ENCODE measurements around the gene DCAF17. TPM values are rescaled to one million over a fixed set of nuclear protein-coding genes. Genes with fewer than 3 reads are reported as not detected.
A peak's percentile ranks its signal among the peaks of the same experiment; 100 is the strongest.

The DCAF17 gene
- total RNA-seq, 1 donor from 2014 or later, result 16.2 TPM

DNA sequence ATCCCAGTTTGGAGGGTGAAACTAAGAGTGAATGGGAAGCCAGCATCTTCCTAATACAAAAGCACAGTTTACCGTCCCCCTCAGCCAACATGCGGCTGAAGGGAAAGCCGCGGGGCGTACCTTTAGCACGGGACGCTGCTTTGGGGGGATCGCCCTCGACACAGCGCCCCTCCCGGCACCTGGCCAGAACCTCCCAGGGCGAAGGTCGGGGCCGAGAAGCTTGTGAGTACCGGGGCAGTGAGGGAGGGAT lies 338 bp upstream of the DCAF17 start, which contains the start of gene METTL8:
TSS of gene METTL8 (minus strand) at position 228 of the 250 bp plus-strand sequence. CDS start 41,805 bp downstream, outside the sequence.
- Mint-ChIP-seq H3K4me3 (ENCODE audit: unreplicated experiment) (peak within 1 kb of the TSS; percentile 95), H3K4me1 (ENCODE audit: unreplicated experiment) (peaks cover 12% of the 10 kb centered on the region), H3K27ac (ENCODE audit: unreplicated experiment) (peak within 1 kb of the TSS; percentile 80), H3K36me3 (ENCODE audit: low read depth, unreplicated experiment) (peaks cover 15% of the 10 kb centered on the region), H3K27me3 (ENCODE audit: unreplicated experiment) (peaks cover 7% of the 10 kb centered on the region), H3K9me3 (ENCODE audit: unreplicated experiment) (no peaks in the 10 kb centered on the region)
- TF ChIP-seq, protein P1, sequence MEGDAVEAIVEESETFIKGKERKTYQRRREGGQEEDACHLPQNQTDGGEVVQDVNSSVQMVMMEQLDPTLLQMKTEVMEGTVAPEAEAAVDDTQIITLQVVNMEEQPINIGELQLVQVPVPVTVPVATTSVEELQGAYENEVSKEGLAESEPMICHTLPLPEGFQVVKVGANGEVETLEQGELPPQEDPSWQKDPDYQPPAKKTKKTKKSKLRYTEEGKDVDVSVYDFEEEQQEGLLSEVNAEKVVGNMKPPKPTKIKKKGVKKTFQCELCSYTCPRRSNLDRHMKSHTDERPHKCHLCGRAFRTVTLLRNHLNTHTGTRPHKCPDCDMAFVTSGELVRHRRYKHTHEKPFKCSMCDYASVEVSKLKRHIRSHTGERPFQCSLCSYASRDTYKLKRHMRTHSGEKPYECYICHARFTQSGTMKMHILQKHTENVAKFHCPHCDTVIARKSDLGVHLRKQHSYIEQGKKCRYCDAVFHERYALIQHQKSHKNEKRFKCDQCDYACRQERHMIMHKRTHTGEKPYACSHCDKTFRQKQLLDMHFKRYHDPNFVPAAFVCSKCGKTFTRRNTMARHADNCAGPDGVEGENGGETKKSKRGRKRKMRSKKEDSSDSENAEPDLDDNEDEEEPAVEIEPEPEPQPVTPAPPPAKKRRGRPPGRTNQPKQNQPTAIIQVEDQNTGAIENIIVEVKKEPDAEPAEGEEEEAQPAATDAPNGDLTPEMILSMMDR (IDR thresholded peaks at IDR 0.05; ENCODE audit: unreplicated experiment), result peak; percentile 34
- no peak for DNase-seq (ENCODE audit: low spot score)

DNA sequence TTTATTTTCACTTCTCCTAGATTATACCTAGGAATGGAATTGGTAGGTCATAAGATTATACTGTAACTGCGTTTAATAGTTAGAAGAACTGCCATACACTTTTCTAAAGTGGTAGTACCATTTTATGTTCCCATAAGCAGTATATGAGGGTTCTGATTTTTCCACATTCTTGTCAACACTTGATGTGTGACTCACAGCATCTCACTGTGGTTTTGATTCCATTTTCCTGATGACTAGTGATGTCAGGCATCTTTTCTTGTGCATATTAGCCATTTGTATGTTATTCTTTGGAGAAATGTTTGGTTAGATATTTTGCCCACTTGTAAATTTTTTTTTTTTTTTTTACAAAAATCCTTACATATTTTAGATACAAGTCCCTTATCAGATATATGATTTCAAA lies 2.3 kb downstream of the DCAF17 start:
- Mint-ChIP-seq H3K27me3 (ENCODE audit: unreplicated experiment) (peaks cover 7% of the 10 kb centered on the region), H3K4me1 (ENCODE audit: unreplicated experiment) (peaks cover 12% of the 10 kb centered on the region), H3K4me3 (ENCODE audit: unreplicated experiment) (no peak overlapping the region), H3K36me3 (ENCODE audit: low read depth, unreplicated experiment) (peaks cover 29% of the 10 kb centered on the region), H3K9me3 (ENCODE audit: unreplicated experiment) (no peaks in the 10 kb centered on the region), H3K27ac (ENCODE audit: unreplicated experiment) (no peak overlapping the region)
- DNase-seq (ENCODE audit: low spot score), result no peak
- TF ChIP-seq, protein P1 (IDR thresholded peaks at IDR 0.05; ENCODE audit: unreplicated experiment), result no peak

DNA sequence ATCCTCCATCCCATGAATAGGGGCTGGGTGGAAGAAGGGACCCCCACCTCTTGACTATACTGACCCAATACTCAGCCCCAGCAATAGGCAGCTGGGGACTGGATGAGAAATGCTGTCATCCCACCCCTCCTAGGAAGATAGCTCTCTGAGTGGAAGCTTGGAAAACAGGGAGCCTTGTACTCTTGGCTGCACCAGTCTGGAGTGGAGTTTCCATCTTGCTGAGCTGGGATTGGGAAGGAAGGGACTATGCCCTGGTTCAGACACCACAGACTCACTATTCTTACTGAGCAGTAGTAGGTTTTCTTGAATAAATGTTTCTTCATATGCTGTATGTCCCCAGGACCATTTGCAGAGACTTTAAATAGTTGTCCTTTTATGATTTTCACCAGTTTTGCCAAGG lies 7.4 kb downstream of the DCAF17 start:
- no peaks in the 10 kb centered on the region for H3K27me3 Mint-ChIP-seq (ENCODE audit: unreplicated experiment)
- H3K27ac Mint-ChIP-seq (ENCODE audit: unreplicated experiment), result no peak overlapping the region
- TF ChIP-seq, protein P1 (IDR thresholded peaks at IDR 0.05; ENCODE audit: unreplicated experiment), result no peak
- no peaks in the 10 kb centered on the region for H3K9me3 Mint-ChIP-seq (ENCODE audit: unreplicated experiment)
- no peak for DNase-seq (ENCODE audit: low spot score)
- no peak overlapping the region for H3K4me3 Mint-ChIP-seq (ENCODE audit: unreplicated experiment)
- H3K36me3 Mint-ChIP-seq (ENCODE audit: low read depth, unreplicated experiment), result peaks cover 21% of the 10 kb centered on the region
- no peaks in the 10 kb centered on the region for H3K4me1 Mint-ChIP-seq (ENCODE audit: unreplicated experiment)

DNA sequence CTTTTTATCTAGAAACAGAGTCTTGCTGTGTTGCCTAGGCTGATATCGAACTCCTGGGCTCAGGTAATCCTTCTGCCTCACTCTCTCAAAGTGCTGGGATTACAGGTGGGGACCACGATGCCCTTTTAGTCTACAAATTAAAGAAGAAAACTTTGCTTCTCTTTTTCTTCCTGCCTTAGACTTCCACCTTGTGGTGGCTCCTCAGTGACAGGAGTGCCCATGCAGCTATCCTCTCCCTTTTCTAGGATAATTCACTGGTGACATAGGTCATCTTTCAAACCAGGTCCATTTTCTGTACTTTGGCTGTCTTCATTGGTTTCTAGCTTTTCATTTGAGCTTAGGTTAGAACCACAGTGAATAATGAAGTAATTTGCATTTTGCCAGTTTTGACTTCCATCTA lies 13.6 kb downstream of the DCAF17 start:
- no peak overlapping the region for H3K27ac Mint-ChIP-seq (ENCODE audit: unreplicated experiment)
- H3K36me3 Mint-ChIP-seq (ENCODE audit: low read depth, unreplicated experiment), result peaks cover 8% of the 10 kb centered on the region
- TF ChIP-seq, protein P1 (IDR thresholded peaks at IDR 0.05; ENCODE audit: unreplicated experiment), result no peak
- H3K4me3 Mint-ChIP-seq (ENCODE audit: unreplicated experiment), result no peak overlapping the region
- H3K4me1 Mint-ChIP-seq (ENCODE audit: unreplicated experiment), result no peaks in the 10 kb centered on the region
- no peaks in the 10 kb centered on the region for H3K27me3 Mint-ChIP-seq (ENCODE audit: unreplicated experiment)
- DNase-seq (ENCODE audit: low spot score), result no peak
- H3K9me3 Mint-ChIP-seq (ENCODE audit: unreplicated experiment), result no peaks in the 10 kb centered on the region

DNA sequence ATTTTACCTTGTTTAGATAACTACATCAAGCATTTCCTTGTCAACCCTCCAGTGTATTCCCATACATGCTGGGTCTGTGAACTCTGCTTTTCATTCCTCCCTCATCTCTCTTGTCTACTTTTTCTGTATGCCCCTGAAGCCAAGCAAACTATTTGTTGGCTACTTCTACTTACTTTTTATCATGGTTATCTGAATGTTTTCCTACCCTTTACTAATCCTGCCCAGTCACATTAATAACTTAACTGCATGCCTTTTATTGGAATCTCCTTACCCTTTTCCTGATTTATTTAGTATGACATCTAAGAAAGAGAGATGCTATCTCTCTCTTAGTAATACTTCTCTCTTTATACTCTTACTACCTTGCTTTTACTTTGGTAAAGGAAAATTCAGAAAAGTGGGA lies 17.0 kb downstream of the DCAF17 start:
- no peak for DNase-seq (ENCODE audit: low spot score)
- TF ChIP-seq, protein P1 (IDR thresholded peaks at IDR 0.05; ENCODE audit: unreplicated experiment), result no peak
- H3K4me1 Mint-ChIP-seq (ENCODE audit: unreplicated experiment), result no peaks in the 10 kb centered on the region
- H3K36me3 Mint-ChIP-seq (ENCODE audit: low read depth, unreplicated experiment), result peaks cover 20% of the 10 kb centered on the region
- H3K4me3 Mint-ChIP-seq (ENCODE audit: unreplicated experiment), result no peak overlapping the region
- H3K9me3 Mint-ChIP-seq (ENCODE audit: unreplicated experiment), result no peaks in the 10 kb centered on the region
- H3K27me3 Mint-ChIP-seq (ENCODE audit: unreplicated experiment), result no peaks in the 10 kb centered on the region
- no peak overlapping the region for H3K27ac Mint-ChIP-seq (ENCODE audit: unreplicated experiment)

Measured in endothelial cell (in vitro differentiated cells).